Measurements from ENCODE around the gene LHFPL6.

LHFPL6 gene

GRCh38 chr13:39623466-39623865, 20.5 kb upstream of the LHFPL6 start:
- no peak overlapping the region for H3K4me3 ChIP-seq (ENCODE audit: low read length)
- TF ChIP-seq CTCF (IDR thresholded peaks at IDR 0.05; ENCODE audit: insufficient read depth, low read depth, low read length, missing control alignments) = no peak
- no peak for DNase-seq (ENCODE audit: low read depth)

DNA sequence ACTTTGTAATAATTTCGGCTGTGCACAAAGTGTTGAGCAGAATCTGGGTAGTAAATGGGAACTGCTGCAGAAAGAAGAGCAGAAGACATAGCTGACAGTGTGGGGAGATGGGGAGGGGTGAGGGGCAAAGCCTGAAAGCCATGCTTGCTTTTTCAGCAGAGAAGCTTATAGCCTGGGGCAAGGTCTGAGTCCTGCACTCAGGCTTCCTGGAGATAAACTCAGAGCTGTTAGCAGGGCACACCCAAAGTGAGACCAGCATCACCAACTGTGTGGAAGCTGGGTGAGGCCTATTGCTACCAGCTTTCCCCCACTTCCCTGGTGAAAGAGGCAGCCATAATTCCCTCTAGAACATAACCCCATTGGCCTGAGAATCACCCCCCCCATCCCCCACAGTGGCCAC, 15.6 kb upstream of the LHFPL6 start:
- no peak overlapping the region for H3K4me3 ChIP-seq (ENCODE audit: low read length)
- no peak for DNase-seq (ENCODE audit: low read depth)
- no peak for TF ChIP-seq CTCF (IDR thresholded peaks at IDR 0.05; ENCODE audit: insufficient read depth, low read depth, low read length, missing control alignments)

- no peak overlapping the region for H3K4me3 ChIP-seq (ENCODE audit: low read length)
- DNase-seq (ENCODE audit: low read depth) = peak; percentile 64
- peak; percentile 98 for TF ChIP-seq CTCF (IDR thresholded peaks at IDR 0.05; ENCODE audit: insufficient read depth, low read depth, low read length, missing control alignments)
These were observed 13.2 kb upstream of the LHFPL6 start for GRCh38 chr13:39616087-39616694.

GRCh38 chr13:39612023-39612637, 9.1 kb upstream of the LHFPL6 start:
- peak; percentile 82 for DNase-seq (ENCODE audit: low read depth)
- no peak overlapping the region for H3K4me3 ChIP-seq (ENCODE audit: low read length)
- peak; percentile 79 for TF ChIP-seq CTCF (IDR thresholded peaks at IDR 0.05; ENCODE audit: insufficient read depth, low read depth, low read length, missing control alignments)

- no peak for DNase-seq (ENCODE audit: low read depth)
- H3K4me3 ChIP-seq (ENCODE audit: low read length) = no peak overlapping the region
- no peak for TF ChIP-seq CTCF (IDR thresholded peaks at IDR 0.05; ENCODE audit: insufficient read depth, low read depth, low read length, missing control alignments)
These were observed 4.9 kb upstream of the LHFPL6 start for GRCh38 chr13:39607876-39608275.

DNA sequence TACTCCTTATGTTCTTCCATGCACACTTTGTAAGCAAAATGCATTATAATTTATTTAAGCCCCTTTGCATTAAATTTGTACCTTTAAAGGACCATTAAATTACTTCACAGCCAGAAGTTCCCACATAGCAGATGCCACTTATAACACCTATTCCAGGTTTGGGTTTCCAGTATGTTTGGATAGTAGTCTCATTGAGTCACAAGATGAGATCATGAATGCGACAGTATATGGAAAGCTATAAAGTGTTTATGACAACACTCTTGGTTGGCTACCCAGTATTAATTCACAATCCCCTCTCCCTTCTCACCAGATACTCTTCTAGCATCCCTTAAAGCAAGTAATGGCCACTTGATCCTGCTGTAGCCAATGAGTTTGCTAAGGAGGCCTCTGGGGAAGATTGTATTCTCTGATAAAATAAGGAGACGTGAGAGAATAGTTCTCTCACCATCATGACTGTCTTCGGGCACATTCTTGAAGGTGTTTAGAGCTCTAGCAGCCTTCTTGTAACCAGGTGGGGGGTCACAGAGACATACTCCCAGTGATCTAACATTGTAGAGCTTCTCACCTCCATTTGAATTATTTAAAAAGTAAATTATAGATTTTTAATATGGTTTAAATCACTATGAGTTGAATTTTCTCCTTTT, 2.8 kb upstream of the LHFPL6 start:
- no peak for TF ChIP-seq CTCF (IDR thresholded peaks at IDR 0.05; ENCODE audit: insufficient read depth, low read depth, low read length, missing control alignments)
- no peak overlapping the region for H3K4me3 ChIP-seq (ENCODE audit: low read length)
- no peak for DNase-seq (ENCODE audit: low read depth)
